Hematopoietic multipotent progenitor cell (in vitro differentiated cells): ENCODE measurements around the gene GNRHR. TPM values are rescaled to one million over a fixed set of nuclear protein-coding genes. Genes with fewer than 3 reads are reported as not detected.

Experiments
- DNase-seq, 3 donors: peaks; one replicate each; pipeline ENCODE4 v3.0.0-alpha.2; 2011 to 2015; ENCODE audit warnings: low read depth in 2 of 3, low spot score in 2 of 3
- small RNA-seq: library from RNA; depleted of rRNA; stranded (forward); fragments of <200 nt; gene quantifications from one replicate; pipeline ENCODE3, GENCODE V24; 2012
- total RNA-seq: library from RNA; depleted of rRNA; stranded (reverse); fragments of >200 nt; gene quantifications from one replicate; pipeline ENCODE4 v1.2.3, GENCODE V29; 2012

Gene GNRHR
- total RNA-seq, 1 donor, result not detected

DNA sequence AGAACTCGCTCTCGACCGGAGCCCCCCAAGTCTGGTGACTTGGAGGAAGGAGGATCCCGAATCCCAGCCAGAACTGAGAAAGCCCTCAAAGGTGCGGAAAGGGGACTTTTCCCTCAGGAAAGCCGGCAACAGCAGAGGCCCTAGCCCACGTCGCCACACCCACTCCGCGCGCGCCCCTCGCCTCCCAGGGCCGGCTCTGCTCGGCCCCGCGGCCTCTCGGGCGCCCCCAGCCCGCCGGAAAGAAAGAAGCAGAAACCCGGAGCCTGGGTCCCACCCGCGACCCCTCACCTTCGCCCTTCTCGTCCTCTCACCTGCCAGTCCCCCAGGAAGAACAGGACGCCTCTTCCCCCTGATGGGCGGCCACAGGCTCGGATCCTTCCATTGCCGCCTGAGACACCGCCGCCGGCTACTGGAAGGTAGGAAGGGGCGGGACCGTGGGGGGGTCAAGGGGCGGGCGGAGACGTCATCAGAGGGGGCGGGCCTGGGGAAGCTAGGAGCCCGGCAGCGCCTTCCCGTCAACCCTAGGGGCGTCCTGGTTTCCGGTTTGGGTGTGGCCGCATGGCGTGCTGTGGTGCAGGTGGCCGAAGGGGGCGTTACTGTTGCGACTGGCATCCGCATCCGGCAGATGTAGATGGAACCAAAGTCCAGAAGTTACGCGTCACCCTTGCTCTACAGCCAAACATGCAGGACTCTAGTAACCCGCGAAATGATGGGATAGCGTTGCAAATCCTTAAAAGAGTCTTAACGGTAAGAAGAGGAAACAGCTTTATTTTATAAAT lies 53.3 kb downstream of the GNRHR start, which contains the start of gene UBA6:
UBA6 (minus strand) TSS at position 418 of the 779 bp plus-strand sequence; CDS start at position 382, 36 bp downstream.
- DNase-seq, result peak; percentile 80 to 98 (median 97)

DNA sequence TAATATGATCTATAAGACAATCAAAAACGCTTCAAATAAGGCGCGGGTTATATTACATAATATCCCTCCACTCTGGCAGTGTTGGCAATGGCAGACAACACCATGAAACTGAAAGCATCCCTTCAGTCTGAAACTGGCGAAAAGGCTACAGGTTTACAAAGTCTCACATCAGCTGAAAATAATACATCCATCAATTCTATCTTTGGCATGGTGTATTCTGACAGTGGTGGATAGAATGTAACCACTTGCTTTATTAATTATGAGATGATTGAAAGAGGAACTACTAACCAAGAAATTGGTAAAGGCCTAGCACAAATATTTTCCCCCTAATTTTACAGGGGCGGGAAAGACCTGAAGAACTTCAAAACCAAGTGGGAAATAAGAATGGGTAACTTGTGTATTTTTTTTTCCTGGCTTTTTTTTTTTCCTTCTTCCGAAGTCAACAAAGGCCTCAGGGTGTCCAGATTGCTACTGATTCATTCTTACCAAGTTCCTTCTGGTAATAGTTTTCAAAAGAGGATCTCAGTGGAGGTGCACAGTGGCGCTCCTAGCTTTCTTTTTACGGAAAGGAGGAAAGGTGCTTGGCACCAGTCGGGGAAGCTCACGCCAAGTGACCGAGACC lies 54.0 kb downstream of the GNRHR start:
- DNase-seq, result peak in 1 of 3 donors; percentile 25

DNA sequence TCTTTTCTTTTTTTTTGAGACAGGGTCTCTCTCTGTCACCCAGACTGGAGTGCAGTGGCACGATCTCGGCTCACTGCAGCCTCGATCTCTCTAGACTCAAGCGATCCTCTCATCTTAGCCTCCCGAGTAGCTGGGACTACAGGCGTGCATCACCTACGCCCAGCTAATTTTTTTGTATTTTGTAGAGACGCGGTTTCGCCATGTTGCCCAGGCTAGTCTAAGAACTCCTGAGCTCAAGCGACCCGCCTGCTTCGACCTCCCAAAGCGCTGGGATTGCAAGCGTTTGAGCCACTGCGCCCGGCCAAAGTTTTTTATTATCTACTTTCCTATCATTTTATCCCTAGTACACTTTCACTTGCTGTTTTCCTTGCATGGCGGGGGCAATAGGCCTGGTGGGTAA lies 54.6 kb downstream of the GNRHR start:
- no peak for DNase-seq

DNA sequence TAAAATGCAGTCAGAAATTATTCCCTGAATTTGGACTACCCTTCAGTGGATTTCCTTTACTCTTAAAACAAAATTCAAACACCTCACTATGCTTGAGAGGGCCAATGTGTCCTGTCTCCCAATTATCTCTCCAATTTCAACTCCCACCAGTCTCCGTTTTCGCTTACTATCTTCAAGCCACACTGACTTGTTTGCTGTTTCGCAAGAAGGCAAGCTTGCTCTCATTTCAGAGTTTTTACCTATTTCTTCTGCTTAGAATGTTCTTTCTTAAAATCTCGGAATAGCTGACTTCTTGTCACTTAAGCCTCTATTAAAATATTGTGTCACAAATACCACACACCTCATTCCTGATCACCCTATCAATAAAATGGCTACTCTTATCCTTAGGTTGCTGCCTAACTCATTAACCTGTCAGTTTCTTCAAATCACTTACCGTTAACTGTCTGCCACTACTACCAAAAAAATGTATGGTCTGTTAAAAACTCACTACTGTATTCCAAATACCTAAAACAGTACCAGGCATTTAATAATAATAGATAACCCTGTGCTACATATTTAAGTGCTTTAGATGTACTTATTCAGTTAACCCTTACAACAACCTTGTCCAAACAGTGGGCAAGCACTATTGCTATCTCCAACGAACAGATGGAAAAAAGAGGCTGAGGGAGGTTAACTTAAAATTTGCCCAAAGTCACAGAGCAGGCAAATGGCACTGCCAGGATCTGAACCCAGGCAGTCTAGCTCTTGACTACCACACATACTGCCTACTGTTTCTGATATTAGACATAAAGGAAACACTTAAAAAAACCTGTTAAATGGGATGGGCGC lies 56.1 kb downstream of the GNRHR start:
- DNase-seq, result no peak

DNA sequence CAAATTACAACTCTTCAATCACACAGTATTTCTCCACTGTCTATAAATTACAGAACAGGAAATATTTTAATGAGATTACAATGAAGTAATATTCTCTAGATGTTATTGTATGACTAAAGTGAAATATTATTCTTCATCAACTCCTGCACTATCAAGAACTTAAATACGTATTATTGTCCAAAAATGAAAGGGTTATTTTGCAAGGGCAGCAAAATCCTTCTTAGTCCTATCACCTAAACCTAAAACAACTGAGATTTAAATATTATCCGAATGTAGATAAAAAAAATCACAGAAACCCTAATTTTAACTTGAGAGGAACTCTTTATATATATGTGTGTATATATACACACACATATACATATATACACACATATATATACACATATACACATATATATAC lies 58.1 kb downstream of the GNRHR start:
- DNase-seq, result no peak

DNA sequence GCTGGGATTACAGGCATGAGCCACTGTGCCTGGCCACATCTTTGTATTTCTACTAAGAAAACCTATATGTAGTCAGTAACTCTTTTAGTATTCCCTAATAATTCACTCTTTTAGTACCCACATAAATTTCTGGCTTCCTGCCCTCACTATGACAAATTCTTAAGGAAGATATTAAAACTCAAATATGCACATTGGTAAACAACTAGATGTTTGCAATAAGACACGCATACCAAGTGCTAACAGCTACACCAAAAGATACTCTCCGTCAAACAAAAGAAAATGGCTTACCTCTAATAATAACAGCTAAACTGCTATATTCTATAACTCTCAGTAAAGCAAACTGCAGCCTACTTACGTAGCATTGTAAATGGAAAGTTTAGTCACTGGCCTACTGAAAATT lies 59.5 kb downstream of the GNRHR start:
- DNase-seq, result no peak

DNA sequence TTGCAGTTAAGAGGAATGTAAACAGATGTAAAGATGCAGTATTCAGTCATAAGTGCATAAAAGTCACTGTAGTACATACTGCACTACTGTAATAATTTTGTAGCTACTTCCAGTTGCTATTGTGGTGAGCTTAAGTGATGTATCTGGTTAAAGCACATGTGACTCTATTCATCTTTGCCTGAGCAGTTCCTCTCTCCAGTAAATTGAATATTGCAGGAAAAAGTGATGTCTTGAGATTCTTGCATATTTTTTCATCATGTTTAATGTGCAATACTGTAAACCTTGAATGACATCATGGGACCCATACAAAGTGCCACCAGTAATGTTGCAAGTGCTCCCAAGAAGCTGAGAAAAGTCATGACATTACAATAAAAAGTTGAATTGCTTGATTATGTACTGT lies 62.9 kb downstream of the GNRHR start:
- DNase-seq, result no peak

Small RNAs within 50 kb of the gene (small RNA-seq; reads per million reads assigned to genes)
- not detected for gene RF00091

Other genes starting within 250 kb of the GNRHR start
- gene CENPC, start 208.9 kb downstream of the GNRHR start, total RNA-seq, result 15.3 TPM
- 1.3 TPM for gene STAP1, start 195.7 kb downstream of the GNRHR start, total RNA-seq
- 45.8 TPM for gene UBA6, start 53.2 kb downstream of the GNRHR start, total RNA-seq
- gene TMPRSS11D, start 129.6 kb upstream of the GNRHR start, total RNA-seq, result not detected
- not detected for gene TMPRSS11A, start 209.1 kb upstream of the GNRHR start, total RNA-seq